GM08714 (cell line): ENCODE measurements around the gene ATP13A5.

Experiments
- H3K4me3 ChIP-seq: fragments of 200-500 bp; sonication (Bioruptor generic); 2 replicates; pipeline ENCODE4 v1.5.1; 2014; ENCODE audit warnings: mild to moderate bottlenecking, low read length, inconsistent platforms
- ZNF274 ChIP-seq: IDR thresholded peaks from 2 replicates; pipeline ENCODE4 v1.6.1; 2012; ENCODE audit warnings: mild to moderate bottlenecking, low read depth, low read length

The ATP13A5 gene

GRCh38 chr3:193317682-193318300 is 60.8 kb downstream of the ATP13A5 start:
- no peak overlapping the region for H3K4me3 ChIP-seq
- TF ChIP-seq ZNF274: no peak

GRCh38 chr3:193314161-193314560 is 64.4 kb downstream of the ATP13A5 start:
- H3K4me3 ChIP-seq: no peak overlapping the region
- TF ChIP-seq ZNF274: no peak

- no peak for TF ChIP-seq ZNF274
- no peak overlapping the region for H3K4me3 ChIP-seq
Measured at GRCh38 chr3:193313061-193313958, 65.2 kb downstream of the ATP13A5 start.

GRCh38 chr3:193310914-193311723 is 67.4 kb downstream of the ATP13A5 start:
- no peak for TF ChIP-seq ZNF274
- no peak overlapping the region for H3K4me3 ChIP-seq

GRCh38 chr3:193305356-193305755 is 73.2 kb downstream of the ATP13A5 start:
- TF ChIP-seq ZNF274: no peak
- H3K4me3 ChIP-seq: no peak overlapping the region

- H3K4me3 ChIP-seq: no peak overlapping the region
- TF ChIP-seq ZNF274: no peak
Measured at GRCh38 chr3:193301433-193301832, 77.1 kb downstream of the ATP13A5 start.

- no peak for TF ChIP-seq ZNF274
- no peak overlapping the region for H3K4me3 ChIP-seq
Measured at GRCh38 chr3:193297421-193297820, 81.1 kb downstream of the ATP13A5 start.

- no peak overlapping the region for H3K4me3 ChIP-seq
- TF ChIP-seq ZNF274: no peak
Measured at GRCh38 chr3:193295985-193296384, 82.6 kb downstream of the ATP13A5 start.

- no peak for TF ChIP-seq ZNF274
- H3K4me3 ChIP-seq: no peak overlapping the region
Measured at GRCh38 chr3:193292386-193292785, 86.2 kb downstream of the ATP13A5 start.

GRCh38 chr3:193271101-193271840 is 107.3 kb downstream of the ATP13A5 start:
- H3K4me3 ChIP-seq: no peak overlapping the region
- no peak for TF ChIP-seq ZNF274

GRCh38 chr3:193270451-193270850 is 108.1 kb downstream of the ATP13A5 start:
- H3K4me3 ChIP-seq: no peak overlapping the region
- no peak for TF ChIP-seq ZNF274

GRCh38 chr3:193269343-193270028 is 109.1 kb downstream of the ATP13A5 start:
- no peak overlapping the region for H3K4me3 ChIP-seq
- no peak for TF ChIP-seq ZNF274

GRCh38 chr3:193262707-193263106 is 115.8 kb downstream of the ATP13A5 start:
- no peak for TF ChIP-seq ZNF274
- H3K4me3 ChIP-seq: no peak overlapping the region
